KMS-11 (cell line): ENCODE data around the gene URAD.

Experiments
- H2AFZ ChIP-seq: fragments of 200-600 bp; sonication (generic); 2 replicates; pipeline ENCODE4 v1.6.1; 2016; ENCODE audit warnings: antibody characterized with exemption, mixed run types, low read depth
- H3K27ac ChIP-seq: fragments of 200-600 bp; sonication (generic); 2 replicates; pipeline ENCODE4 v1.6.1; 2016; ENCODE audit warnings: mild to moderate bottlenecking, mixed run types
- H3K27me3 ChIP-seq: fragments of 200-600 bp; sonication (generic); 2 replicates; pipeline ENCODE4 v1.6.1; 2017; ENCODE audit warnings: mild to moderate bottlenecking, low read depth, mixed run types, moderate library complexity; ENCODE audit not compliant: insufficient read depth
- H3K36me3 ChIP-seq: fragments of 200-600 bp; sonication (generic); 2 replicates; pipeline ENCODE4 v1.6.1; 2017; ENCODE audit warnings: mild to moderate bottlenecking, mixed run types; ENCODE audit not compliant: insufficient read depth
- H3K4me1 ChIP-seq: fragments of 200-600 bp; sonication (generic); 2 replicates; pipeline ENCODE4 v1.6.1; 2016; ENCODE audit warnings: mild to moderate bottlenecking, low read depth, mixed run types; ENCODE audit not compliant: poor library complexity, severe bottlenecking
- H3K4me2 ChIP-seq: fragments of 200-600 bp; sonication (generic); 2 replicates; pipeline ENCODE4 v1.7.0; 2016; ENCODE audit warnings: mild to moderate bottlenecking, mixed run types
- H3K4me3 ChIP-seq: fragments of 200-600 bp; sonication (generic); IDR thresholded peaks from 2 replicates; pipeline ENCODE4 v1.6.1; 2017; ENCODE audit warnings: low read depth, low read length, mixed read lengths; ENCODE audit not compliant: insufficient read depth
- H3K79me2 ChIP-seq: fragments of 200-600 bp; sonication (generic); 2 replicates; pipeline ENCODE4 v1.6.1; 2016; ENCODE audit warnings: low read depth, mixed run types; ENCODE audit not compliant: insufficient read depth
- H3K9ac ChIP-seq: fragments of 200-600 bp; sonication (generic); 2 replicates; pipeline ENCODE4 v1.6.1; 2016; ENCODE audit warnings: mild to moderate bottlenecking, mixed run types
- H4K20me1 ChIP-seq: fragments of 200-600 bp; sonication (generic); 2 replicates; pipeline ENCODE4 v1.6.1; 2016; ENCODE audit warnings: mild to moderate bottlenecking, mixed run types; ENCODE audit not compliant: insufficient read depth
- TF ChIP-seq, protein P1 (sequence below): fragments of 200-600 bp; sonication (generic); conservative IDR thresholded peaks from 2 replicates; pipeline ENCODE4 v1.6.1; 2017; ENCODE audit warnings: low read depth, mild to moderate bottlenecking, antibody characterized with exemption, low read length, moderate library complexity, mixed read lengths

Gene URAD

DNA sequence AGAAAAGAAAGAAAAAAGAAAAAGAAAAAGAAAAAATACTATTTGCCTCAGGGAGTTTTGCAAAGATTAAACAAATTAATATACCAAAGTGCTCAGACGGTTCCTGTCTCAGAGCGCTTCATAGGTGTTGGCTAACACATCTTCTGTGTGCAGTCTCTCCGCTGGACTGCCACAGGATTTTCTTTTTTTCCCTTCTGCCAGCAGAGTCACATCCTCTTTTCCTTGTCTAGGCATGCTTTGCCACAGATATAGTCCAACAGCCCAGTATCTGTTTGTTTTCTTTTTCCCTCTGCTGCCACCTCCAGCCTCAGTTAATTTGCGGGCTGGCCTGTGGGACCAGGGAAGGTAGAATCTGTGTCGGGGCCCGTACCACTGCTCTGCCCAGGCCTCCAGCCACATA, 3.4 kb upstream of the URAD start:
- Histone ChIP-seq H4K20me1 (no peaks in the 10 kb centered on the region), H3K4me2 (no peak overlapping the region)
- TF ChIP-seq, protein P1, sequence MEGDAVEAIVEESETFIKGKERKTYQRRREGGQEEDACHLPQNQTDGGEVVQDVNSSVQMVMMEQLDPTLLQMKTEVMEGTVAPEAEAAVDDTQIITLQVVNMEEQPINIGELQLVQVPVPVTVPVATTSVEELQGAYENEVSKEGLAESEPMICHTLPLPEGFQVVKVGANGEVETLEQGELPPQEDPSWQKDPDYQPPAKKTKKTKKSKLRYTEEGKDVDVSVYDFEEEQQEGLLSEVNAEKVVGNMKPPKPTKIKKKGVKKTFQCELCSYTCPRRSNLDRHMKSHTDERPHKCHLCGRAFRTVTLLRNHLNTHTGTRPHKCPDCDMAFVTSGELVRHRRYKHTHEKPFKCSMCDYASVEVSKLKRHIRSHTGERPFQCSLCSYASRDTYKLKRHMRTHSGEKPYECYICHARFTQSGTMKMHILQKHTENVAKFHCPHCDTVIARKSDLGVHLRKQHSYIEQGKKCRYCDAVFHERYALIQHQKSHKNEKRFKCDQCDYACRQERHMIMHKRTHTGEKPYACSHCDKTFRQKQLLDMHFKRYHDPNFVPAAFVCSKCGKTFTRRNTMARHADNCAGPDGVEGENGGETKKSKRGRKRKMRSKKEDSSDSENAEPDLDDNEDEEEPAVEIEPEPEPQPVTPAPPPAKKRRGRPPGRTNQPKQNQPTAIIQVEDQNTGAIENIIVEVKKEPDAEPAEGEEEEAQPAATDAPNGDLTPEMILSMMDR = no peak

DNA sequence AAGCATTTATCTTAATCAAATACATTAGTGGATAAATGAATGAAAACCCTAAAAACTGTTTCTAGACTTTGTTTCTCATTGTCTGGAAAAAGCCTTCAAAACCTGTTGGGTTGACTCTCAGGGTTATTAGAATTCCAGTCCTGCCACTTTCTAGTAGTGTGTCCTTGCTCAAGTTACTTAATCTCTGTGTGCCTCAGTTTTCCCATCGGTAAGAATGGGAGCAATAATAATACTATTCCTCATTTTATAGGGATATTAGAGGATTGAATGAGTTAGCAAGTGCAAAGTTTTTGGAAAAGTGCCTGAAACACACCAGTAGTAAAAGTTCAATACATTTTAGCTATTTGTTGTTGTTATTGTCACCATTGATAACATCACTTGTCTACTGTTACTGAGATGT, 2.9 kb downstream of the URAD start:
- H3K9ac ChIP-seq = no peak overlapping the region
- H3K27me3 ChIP-seq = no peaks in the 10 kb centered on the region
- no peaks in the 10 kb centered on the region for H4K20me1 ChIP-seq
- no peak overlapping the region for H2AFZ ChIP-seq
- no peak overlapping the region for H3K4me2 ChIP-seq
- TF ChIP-seq, protein P1 = no peak
- H3K27ac ChIP-seq = no peak overlapping the region
- no peaks in the 10 kb centered on the region for H3K79me2 ChIP-seq
- H3K4me1 ChIP-seq = no peaks in the 10 kb centered on the region
- no peaks in the 10 kb centered on the region for H3K36me3 ChIP-seq
- no peak overlapping the region for H3K4me3 ChIP-seq

More for the DNA sequence above, 3.4 kb upstream of the URAD start:
- Histone ChIP-seq H3K36me3 (no peaks in the 10 kb centered on the region), H3K79me2 (no peaks in the 10 kb centered on the region), H3K27ac (no peak overlapping the region), H2AFZ (no peak overlapping the region), H3K4me3 (no peak overlapping the region), H3K4me1 (no peaks in the 10 kb centered on the region), H3K9ac (no peak overlapping the region), H3K27me3 (no peaks in the 10 kb centered on the region)

DNA sequence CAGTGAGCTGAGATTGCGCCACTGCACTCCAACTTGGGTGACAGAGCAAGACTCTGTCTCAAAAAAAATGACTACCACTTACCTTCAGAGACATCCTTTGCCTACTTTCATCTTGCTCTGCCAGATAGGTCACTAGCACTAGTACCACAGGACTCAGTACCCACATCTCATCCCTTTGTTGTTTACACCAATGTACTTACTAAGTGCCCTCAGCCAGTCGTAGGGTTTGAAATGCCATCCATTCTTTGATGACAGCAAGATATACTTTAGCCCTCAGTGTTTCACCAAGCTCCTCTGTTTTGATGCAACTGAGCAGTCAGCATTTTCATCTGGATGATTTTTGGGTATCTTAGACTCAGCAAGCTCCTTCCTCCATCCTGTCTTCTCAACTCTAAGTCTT, 6.1 kb downstream of the URAD start:
- H3K4me2 ChIP-seq = no peak overlapping the region
- TF ChIP-seq, protein P1 = no peak
- H3K36me3 ChIP-seq = no peaks in the 10 kb centered on the region
- no peaks in the 10 kb centered on the region for H3K27me3 ChIP-seq
- H3K9ac ChIP-seq = no peak overlapping the region
- no peak overlapping the region for H3K27ac ChIP-seq
- H4K20me1 ChIP-seq = no peaks in the 10 kb centered on the region
- H3K4me1 ChIP-seq = no peaks in the 10 kb centered on the region
- H3K79me2 ChIP-seq = no peaks in the 10 kb centered on the region
- H2AFZ ChIP-seq = no peak overlapping the region
- no peak overlapping the region for H3K4me3 ChIP-seq

DNA sequence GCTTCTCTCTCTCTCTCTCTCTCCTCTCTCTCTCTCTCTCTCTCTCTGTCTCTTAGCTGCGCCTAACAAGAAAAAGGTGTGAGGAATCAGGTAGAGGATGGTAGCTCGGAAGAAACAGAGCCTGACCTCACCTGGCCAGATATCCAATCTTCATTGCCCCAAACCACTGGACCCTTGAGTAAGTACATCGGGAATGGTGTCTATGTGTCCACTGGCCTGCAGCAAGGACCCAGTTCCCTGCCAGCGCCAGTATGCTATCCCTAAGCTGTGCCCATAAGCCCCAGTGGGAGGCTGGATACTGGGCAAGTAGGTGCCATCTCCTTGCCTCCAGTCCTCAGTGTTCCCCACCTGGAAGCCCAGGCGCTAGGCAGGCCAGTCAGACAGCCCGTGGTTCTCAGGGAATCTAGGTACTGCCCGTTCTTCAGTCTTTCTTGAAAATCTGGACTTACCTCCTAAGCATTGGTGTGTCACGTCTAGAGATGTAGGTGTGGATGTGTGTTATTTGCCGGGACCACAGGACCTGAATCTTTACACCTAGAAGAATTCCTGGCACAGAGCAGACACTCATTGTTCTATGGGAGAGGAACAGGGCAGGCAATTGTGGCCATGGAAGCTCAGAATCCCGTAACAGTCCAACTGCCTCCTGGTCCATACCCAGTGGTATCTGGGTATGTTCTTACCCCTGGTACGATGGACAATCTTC, 7.3 kb downstream of the URAD start:
- no peak overlapping the region for H3K4me3 ChIP-seq

More for the DNA sequence above, 7.3 kb downstream of the URAD start:
- Histone ChIP-seq H4K20me1 (no peaks in the 10 kb centered on the region), H3K27me3 (no peaks in the 10 kb centered on the region), H3K9ac (no peak overlapping the region), H2AFZ (no peak overlapping the region), H3K36me3 (no peaks in the 10 kb centered on the region), H3K79me2 (no peaks in the 10 kb centered on the region), H3K4me1 (no peaks in the 10 kb centered on the region), H3K4me2 (no peak overlapping the region), H3K27ac (no peak overlapping the region)
- TF ChIP-seq, protein P1 = no peak
